Measurements from ENCODE around the gene ARHGAP24.
"Not testable (repeated sequence)": the region's sequence is repeated elsewhere in the genome, so short reads cannot be mapped to it uniquely, and the experiment has no call there.

DNA sequence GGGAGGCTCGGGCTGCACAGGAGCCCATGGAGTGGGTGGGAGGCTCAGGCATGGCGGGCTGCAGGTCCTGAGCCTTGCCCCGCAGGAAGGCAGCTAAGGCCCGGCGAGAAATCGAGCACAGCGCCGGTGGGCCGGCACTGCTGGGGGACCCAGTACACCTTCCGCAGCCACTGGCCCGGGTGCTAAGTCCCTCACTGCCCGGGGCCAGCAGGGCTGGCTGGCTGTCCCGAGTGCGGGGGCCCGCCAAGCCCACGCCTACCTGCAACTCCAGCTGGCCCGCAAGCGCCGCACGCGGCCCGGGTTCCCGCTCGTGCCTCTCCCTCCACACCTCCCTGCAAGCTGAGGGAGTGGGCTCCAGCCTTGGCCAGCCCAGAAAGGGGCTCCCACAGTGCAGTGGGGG, 546.7 kb downstream of the ARHGAP24 start:
- not testable (repeated sequence) for TF ChIP-seq POLR2A, EP300 (IDR thresholded peaks at IDR 0.05)
- TF ChIP-seq, protein P1, sequence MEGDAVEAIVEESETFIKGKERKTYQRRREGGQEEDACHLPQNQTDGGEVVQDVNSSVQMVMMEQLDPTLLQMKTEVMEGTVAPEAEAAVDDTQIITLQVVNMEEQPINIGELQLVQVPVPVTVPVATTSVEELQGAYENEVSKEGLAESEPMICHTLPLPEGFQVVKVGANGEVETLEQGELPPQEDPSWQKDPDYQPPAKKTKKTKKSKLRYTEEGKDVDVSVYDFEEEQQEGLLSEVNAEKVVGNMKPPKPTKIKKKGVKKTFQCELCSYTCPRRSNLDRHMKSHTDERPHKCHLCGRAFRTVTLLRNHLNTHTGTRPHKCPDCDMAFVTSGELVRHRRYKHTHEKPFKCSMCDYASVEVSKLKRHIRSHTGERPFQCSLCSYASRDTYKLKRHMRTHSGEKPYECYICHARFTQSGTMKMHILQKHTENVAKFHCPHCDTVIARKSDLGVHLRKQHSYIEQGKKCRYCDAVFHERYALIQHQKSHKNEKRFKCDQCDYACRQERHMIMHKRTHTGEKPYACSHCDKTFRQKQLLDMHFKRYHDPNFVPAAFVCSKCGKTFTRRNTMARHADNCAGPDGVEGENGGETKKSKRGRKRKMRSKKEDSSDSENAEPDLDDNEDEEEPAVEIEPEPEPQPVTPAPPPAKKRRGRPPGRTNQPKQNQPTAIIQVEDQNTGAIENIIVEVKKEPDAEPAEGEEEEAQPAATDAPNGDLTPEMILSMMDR (IDR thresholded peaks at IDR 0.05): not testable (repeated sequence)
